ENCODE data around the gene TTC7B.

Gene TTC7B

GRCh38 chr14:90620568-90621077 lies 195.6 kb downstream of the TTC7B start:
- no peak for TF ChIP-seq CTCF (conservative IDR thresholded peaks at IDR 0.05; ENCODE audit: control insufficient read depth, insufficient read depth, low read depth, low read length)
- no peak for DNase-seq (ENCODE audit: low read depth)
- no peak overlapping the region for H3K4me3 ChIP-seq (ENCODE audit: control insufficient read depth, low read depth, low read length)

GRCh38 chr14:90619911-90620310 lies 196.3 kb downstream of the TTC7B start:
- no peak overlapping the region for H3K4me3 ChIP-seq (ENCODE audit: control insufficient read depth, low read depth, low read length)
- DNase-seq (ENCODE audit: low read depth): no peak
- no peak for TF ChIP-seq CTCF (conservative IDR thresholded peaks at IDR 0.05; ENCODE audit: control insufficient read depth, insufficient read depth, low read depth, low read length)

GRCh38 chr14:90617961-90618360 lies 198.3 kb downstream of the TTC7B start:
- no peak for TF ChIP-seq CTCF (conservative IDR thresholded peaks at IDR 0.05; ENCODE audit: control insufficient read depth, insufficient read depth, low read depth, low read length)
- DNase-seq (ENCODE audit: low read depth): no peak
- H3K4me3 ChIP-seq (ENCODE audit: control insufficient read depth, low read depth, low read length): no peak overlapping the region

- no peak overlapping the region for H3K4me3 ChIP-seq (ENCODE audit: control insufficient read depth, low read depth, low read length)
- no peak for DNase-seq (ENCODE audit: low read depth)
- no peak for TF ChIP-seq CTCF (conservative IDR thresholded peaks at IDR 0.05; ENCODE audit: control insufficient read depth, insufficient read depth, low read depth, low read length)
These were observed 199.3 kb downstream of the TTC7B start for GRCh38 chr14:90616881-90617280.

- TF ChIP-seq CTCF (conservative IDR thresholded peaks at IDR 0.05; ENCODE audit: control insufficient read depth, insufficient read depth, low read depth, low read length): no peak
- DNase-seq (ENCODE audit: low read depth): no peak
- no peak overlapping the region for H3K4me3 ChIP-seq (ENCODE audit: control insufficient read depth, low read depth, low read length)
These were observed 199.9 kb downstream of the TTC7B start for GRCh38 chr14:90616313-90616712.

- DNase-seq (ENCODE audit: low read depth): no peak
- TF ChIP-seq CTCF (conservative IDR thresholded peaks at IDR 0.05; ENCODE audit: control insufficient read depth, insufficient read depth, low read depth, low read length): no peak
- no peak overlapping the region for H3K4me3 ChIP-seq (ENCODE audit: control insufficient read depth, low read depth, low read length)
These were observed 200.6 kb downstream of the TTC7B start for GRCh38 chr14:90615517-90616060.
